GM18909 (cell line): ENCODE results near the gene SLIT3.
"Not testable (repeated sequence)": the region's sequence is repeated elsewhere in the genome, so short reads cannot be mapped to it uniquely, and the experiment has no call there.

Experiments
- ATAC-seq: cut with Tn5 transposase; IDR thresholded peaks from one replicate; pipeline ENCODE4 v1.9.1; 2021; ENCODE audit warnings: mild to moderate bottlenecking; ENCODE audit not compliant: unreplicated experiment, poor library complexity

Gene SLIT3

GRCh38 chr5:169152453-169152852 is 148.5 kb downstream of the SLIT3 start:
- no peak for ATAC-seq

DNA sequence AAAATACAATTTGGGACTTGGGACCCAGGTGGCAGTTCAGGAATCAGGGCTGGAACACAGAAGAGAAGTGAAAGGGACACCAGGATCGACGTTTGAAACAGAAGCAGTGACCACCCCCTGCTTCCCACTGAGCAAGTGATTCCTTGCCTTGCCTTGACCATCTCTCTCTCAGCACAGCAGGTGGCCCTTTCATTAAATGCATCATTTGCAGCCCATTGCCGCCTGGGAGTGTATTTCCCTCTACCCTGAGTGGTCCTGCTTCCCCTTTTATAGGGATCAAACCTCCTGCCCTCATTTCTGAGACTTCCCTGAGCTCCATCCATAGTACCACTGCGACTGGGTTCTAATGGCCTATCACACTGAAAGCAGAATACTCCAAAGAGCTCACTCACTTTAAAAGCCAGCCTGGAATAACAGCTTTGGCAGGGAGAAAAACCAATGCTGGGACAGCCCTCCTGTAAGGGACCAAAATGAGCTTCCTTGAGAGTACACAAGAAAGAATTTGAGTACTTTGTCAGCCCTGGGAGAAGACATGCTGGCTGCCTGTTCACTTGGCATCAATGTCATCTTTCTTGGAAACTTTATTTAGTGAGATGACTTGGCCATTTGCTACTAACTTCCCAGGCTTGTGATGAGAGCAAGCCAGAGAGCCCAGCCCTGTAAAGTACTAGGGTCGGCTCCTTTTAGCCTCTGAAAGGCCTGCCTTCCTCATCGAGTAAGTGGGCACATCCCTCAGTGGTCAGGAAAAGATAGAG is 149.7 kb downstream of the SLIT3 start:
- no peak for ATAC-seq

- no peak for ATAC-seq
Measured at GRCh38 chr5:169150108-169150507, 150.8 kb downstream of the SLIT3 start.

GRCh38 chr5:169149317-169149716 is 151.6 kb downstream of the SLIT3 start:
- ATAC-seq, result no peak

DNA sequence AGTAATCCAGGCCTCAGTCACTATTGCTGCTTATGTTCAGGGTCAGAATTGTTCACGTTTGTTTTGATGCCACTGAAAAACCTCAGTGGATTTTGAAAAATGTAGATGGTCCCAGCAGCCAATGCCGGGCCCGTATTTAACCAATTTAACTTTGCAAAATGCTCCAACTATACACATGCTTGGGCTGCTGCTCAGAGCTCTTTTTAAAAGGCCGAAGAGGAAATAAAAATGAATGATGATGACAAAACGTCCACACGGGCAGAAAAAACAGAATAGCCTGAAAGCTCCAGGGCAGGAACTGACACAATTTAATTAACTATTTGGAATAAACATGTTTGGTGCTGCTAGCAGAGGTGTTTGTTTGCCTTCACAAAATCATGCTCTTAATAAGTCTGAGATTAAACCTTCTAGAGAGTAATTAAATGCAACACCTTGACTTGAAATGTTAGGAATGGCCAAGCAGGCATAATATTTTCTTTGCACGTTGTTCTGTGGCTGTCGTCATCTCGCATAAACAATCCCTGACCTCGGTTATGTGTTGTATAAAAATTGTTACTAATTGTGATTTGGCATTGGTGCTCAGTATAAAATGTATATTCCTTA is 152.7 kb downstream of the SLIT3 start:
- ATAC-seq, result no peak

DNA sequence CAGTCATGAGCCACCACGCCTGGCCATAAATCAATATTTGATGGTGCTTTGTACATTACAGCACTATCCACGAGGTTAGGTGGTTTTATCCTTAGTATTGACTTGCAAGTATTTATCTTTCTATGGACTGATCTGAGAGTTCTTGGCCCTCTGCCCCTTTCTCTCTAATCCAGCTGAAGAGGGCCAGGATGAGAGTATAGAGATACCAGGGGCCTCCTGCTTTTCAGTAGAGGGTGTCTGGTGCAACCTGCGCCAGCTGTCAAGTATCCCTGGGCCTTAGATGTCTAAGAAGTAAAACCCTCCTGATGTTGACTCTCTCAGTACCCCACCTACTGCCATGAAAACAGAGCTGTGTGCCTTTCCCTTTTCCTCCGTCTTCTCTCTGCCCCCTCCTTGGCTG is 153.4 kb downstream of the SLIT3 start:
- ATAC-seq, result no peak

GRCh38 chr5:169146158-169146557 is 154.8 kb downstream of the SLIT3 start:
- no peak for ATAC-seq

DNA sequence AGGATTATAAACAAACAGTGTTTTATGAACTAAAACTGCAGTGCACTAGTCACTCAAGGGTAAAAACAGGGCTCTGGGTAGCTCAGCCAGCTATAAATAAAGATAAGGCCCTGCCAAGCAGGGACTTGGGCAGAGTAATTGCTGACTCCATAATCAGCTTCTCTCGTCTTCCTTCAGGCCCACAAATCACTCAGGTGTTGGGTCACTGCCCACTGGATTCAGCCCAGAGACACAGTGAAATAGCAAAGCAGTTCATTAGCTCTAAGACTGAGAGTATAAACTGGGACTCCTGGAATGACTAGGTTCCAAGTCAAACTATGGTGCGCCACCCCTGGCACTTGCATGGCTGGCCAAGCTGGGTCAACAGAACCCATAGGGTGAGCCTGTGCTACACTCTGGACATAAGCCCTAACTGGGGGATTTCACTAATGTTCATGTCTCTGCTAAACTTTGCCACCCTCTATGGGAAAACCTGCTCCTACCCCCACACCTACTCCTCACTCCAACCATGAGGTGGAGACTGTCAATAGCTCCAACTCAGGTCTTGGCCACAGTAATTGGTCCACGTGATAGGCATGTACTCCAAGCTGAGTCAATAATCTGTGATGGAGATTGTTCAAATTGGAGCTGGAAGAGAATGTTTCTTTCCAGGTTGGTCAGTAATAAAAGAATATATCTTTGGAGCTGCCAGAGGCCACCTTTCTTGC is 158.5 kb downstream of the SLIT3 start:
- ATAC-seq, result no peak

DNA sequence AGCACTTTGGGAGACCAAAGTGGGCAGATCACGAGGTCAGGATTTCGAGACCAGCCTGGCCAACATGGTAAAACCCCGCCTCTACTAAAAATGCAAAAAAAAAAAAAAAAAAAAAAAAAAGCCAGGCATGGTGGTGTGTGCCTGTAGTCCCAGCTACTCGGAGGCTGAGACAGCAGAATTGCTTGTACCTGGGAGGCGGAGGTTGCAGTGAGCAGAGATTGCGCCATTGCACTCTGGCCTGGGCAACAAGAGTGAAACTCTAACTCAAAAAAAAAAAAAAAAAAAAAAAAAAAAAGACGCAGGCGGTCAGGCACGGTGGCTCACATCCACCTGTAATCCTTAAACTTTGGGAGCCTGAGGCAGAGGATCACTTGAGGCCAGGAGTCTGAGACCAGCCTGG is 160.7 kb downstream of the SLIT3 start:
- not testable (repeated sequence) for ATAC-seq

- ATAC-seq, result no peak
Measured at GRCh38 chr5:169139480-169140050, 161.4 kb downstream of the SLIT3 start.

GRCh38 chr5:169133531-169133930 is 167.4 kb downstream of the SLIT3 start:
- ATAC-seq, result no peak

DNA sequence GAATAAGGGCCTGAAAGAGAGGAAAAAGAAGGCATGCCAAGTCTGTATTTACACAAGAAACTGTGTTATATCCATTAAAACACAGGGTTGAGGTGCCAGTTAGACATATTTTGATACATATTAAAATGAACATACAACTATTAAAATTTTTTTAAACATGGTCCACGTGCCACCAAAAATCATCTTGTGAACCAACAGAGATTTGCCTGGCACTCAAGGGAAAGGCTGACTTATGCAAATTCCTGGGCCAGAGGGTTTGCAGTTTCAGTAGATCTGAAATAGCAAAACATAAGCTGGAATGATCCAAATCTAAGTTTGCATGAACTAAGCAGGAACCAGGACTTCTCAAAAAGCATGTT is 168.7 kb downstream of the SLIT3 start:
- no peak for ATAC-seq

- ATAC-seq, result no peak
Measured at GRCh38 chr5:169131616-169132301, 169.2 kb downstream of the SLIT3 start.

DNA sequence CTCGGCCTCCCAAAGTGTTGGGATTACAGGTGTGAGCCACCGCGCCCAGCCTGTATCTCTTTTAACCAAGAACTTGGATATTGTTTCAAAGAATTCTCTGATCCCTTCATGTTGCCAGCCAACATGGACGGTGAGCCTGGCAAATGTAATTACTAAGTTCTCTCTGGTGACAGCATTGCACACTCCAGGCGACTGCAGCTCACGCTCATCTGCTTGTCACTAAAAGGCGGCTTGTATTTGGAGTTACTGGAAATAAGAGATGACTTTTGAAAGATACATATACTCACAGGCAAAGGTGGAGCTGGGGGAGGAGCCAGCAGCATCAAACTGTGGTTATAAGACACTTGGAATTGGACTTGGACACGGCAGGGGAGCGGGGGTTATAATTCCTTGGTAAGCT is 172.3 kb downstream of the SLIT3 start:
- no peak for ATAC-seq

- ATAC-seq, result no peak
Measured at GRCh38 chr5:169127431-169127830, 173.5 kb downstream of the SLIT3 start.

DNA sequence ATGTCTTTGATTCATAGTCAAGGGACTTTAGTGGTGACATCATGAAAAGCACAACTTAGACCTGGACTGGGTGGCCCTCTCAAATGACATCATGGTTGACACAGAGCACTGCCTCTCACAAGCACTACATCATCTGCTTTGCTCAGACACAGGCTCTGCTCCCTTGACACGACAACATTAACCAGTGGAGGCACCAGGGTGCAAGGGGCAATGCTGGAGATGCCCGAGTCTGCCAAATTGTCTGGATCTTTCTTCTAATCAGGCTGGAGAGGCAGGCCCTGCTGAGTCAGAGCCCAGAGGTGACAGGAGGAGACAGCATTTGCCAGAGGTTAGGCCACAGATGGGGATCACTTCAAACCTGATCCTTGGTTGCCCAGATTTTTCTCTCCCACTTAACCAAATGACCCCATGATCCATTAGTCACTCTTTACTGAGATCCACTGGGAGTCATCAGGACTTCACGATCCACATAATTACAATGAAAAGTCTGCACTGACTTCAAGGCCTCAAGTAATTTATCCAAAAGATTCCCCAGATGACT is 174.4 kb downstream of the SLIT3 start:
- no peak for ATAC-seq

- no peak for ATAC-seq
Measured at GRCh38 chr5:169125571-169125970, 175.4 kb downstream of the SLIT3 start.

DNA sequence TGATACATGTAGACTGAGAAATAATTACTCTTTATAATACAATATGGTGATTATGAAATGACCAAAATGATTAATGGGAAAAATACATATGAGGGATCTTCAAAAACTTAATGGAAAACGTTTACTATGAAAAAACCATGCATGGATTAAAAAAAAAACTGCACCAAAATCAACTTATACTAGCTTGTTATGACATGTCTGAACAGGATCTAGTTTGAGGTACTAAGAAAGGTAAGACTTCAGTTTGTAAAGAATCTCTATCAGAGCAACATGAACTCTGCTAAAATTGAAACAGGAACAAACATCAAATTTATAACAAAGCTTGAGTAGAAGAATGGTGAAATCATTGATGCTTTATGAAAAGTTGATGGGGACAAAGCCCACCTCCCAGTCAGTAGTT is 178.0 kb downstream of the SLIT3 start:
- no peak for ATAC-seq

- no peak for ATAC-seq
Measured at GRCh38 chr5:169121630-169122420, 179.1 kb downstream of the SLIT3 start.
